ENCODE measurements around the gene PRKAG2.

The PRKAG2 gene

GRCh38 chr7:151686826-151687225, 190.1 kb downstream of the PRKAG2 start:
- ChIA-PET POLR2A (ENCODE audit: low non-redundant PET) (no interaction called here), CTCF (interaction anchor here (0.7 kb wide), 1 partner anchor 18 kb away, joined by 3 read pairs; no protein-coding TSS in a partner anchor)
- no peak for TF ChIP-seq CTCF (conservative IDR thresholded peaks at IDR 0.05; ENCODE audit: low read depth)
- H3K27ac ChIP-seq, result peak overlapping the region; percentile 89
- no peak for DNase-seq (ENCODE audit: low spot score)

- POLR2A ChIA-PET (ENCODE audit: low non-redundant PET), result no interaction called here
- CTCF ChIA-PET, result interaction anchor here (0.7 to 0.8 kb wide), 2 partner anchors 19 to 60 kb away, joined by 3 read pairs; no protein-coding TSS in a partner anchor
- no peak for TF ChIP-seq CTCF (conservative IDR thresholded peaks at IDR 0.05; ENCODE audit: low read depth)
- peak overlapping the region; percentile 89 for H3K27ac ChIP-seq
- DNase-seq (ENCODE audit: low spot score), result no peak
These were observed 190.7 kb downstream of the PRKAG2 start for GRCh38 chr7:151686016-151686766.

- TF ChIP-seq CTCF (conservative IDR thresholded peaks at IDR 0.05; ENCODE audit: low read depth), result no peak
- ChIA-PET CTCF (no interaction called here), POLR2A (ENCODE audit: low non-redundant PET) (no interaction called here)
- H3K27ac ChIP-seq, result no peak overlapping the region
- no peak for DNase-seq (ENCODE audit: low spot score)
These were observed 192.3 kb downstream of the PRKAG2 start for GRCh38 chr7:151684408-151685175.

GRCh38 chr7:151683615-151684407, 193.1 kb downstream of the PRKAG2 start:
- ChIA-PET POLR2A (ENCODE audit: low non-redundant PET) (no interaction called here), CTCF (no interaction called here)
- no peak for DNase-seq (ENCODE audit: low spot score)
- no peak for TF ChIP-seq CTCF (conservative IDR thresholded peaks at IDR 0.05; ENCODE audit: low read depth)
- H3K27ac ChIP-seq, result no peak overlapping the region

- CTCF ChIA-PET, result no interaction called here
These were observed 193.9 kb downstream of the PRKAG2 start for GRCh38 chr7:151682831-151683614.

More at GRCh38 chr7:151682831-151683614, 193.9 kb downstream of the PRKAG2 start:
- H3K27ac ChIP-seq, result no peak overlapping the region
- TF ChIP-seq CTCF (conservative IDR thresholded peaks at IDR 0.05; ENCODE audit: low read depth), result no peak
- no peak for DNase-seq (ENCODE audit: low spot score)
- POLR2A ChIA-PET (ENCODE audit: low non-redundant PET), result no interaction called here

All from RWPE1 (cell line).